GM20431 (cell line): ENCODE data around the gene HOXC5.

Source experiments
- in situ Hi-C: fragments of 300-500 bp; cut with MseI, MboI; formaldehyde crosslinking; loops from one replicate; pipeline ENCODE4 v1.15.0; 2020; ENCODE audit warnings: low sequenced_read_pairs; ENCODE audit not compliant: unreplicated experiment

HOXC5 gene

DNA sequence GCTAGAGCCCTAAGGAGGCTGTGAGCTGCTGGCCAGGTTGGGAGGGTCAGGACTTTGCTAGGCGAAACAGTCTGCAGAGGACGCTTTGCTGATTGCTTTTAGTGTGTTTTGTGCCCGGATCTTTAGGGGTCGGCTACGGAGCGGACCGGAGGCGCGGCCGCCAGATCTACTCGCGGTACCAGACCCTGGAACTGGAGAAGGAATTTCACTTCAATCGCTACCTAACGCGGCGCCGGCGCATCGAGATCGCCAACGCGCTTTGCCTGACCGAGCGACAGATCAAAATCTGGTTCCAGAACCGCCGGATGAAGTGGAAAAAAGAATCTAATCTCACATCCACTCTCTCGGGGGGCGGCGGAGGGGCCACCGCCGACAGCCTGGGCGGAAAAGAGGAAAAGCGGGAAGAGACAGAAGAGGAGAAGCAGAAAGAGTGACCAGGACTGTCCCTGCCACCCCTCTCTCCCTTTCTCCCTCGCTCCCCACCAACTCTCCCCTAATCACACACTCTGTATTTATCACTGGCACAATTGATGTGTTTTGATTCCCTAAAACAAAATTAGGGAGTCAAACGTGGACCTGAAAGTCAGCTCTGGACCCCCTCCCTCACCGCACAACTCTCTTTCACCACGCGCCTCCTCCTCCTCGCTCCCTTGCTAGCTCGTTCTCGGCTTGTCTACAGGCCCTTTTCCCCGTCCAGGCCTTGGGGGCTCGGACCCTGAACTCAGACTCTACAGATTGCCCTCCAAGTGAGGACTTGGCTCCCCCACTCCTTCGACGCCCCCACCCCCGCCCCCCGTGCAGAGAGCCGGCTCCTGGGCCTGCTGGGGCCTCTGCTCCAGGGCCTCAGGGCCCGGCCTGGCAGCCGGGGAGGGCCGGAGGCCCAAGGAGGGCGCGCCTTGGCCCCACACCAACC lies 3.1 kb upstream of the HOXC5 start:
- in situ Hi-C loops: loop anchor here (10.0 kb wide), 1 partner anchor 165 kb away; no protein-coding TSS in a partner anchor

DNA sequence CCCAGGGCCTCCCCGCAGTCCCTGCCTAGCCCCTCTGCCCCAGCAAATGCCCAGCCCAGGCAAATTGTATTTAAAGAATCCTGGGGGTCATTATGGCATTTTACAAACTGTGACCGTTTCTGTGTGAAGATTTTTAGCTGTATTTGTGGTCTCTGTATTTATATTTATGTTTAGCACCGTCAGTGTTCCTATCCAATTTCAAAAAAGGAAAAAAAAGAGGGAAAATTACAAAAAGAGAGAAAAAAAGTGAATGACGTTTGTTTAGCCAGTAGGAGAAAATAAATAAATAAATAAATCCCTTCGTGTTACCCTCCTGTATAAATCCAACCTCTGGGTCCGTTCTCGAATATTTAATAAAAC lies 2.4 kb upstream of the HOXC5 start:
- in situ Hi-C loops: loop anchor here (10.0 kb wide), 1 partner anchor 164 kb away; no protein-coding TSS in a partner anchor

DNA sequence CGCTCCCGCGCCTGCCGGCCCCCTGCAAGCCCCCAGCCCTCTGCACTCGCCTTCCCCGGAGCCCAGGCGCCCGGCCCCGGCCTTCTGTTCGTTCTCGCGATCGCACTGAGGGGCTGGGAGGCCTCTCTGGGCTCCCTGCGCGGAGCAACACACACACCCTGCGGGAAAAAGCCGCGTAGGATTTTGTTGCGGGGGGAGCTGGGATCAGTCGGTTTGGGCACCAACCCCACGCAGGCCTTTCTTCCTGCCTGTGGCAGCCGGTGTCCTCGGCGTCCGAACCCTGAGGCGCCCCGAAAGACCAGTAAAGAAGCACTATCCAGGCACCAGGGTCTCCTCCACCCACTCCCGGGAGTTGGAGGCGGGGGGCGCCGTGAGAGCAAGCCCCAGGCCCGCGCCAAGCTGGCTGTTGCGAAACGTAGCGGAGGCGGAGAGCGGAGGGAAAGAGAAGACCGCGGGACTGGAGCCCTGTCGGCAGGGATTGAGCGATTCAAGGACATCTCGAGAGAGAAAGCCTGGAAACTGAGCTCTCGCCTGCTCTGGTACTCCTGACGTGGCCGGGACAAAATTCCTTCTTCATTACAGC lies 1.9 kb upstream of the HOXC5 start:
- in situ Hi-C loops: loop anchor here (10.0 kb wide), 1 partner anchor 164 kb away; no protein-coding TSS in a partner anchor

DNA sequence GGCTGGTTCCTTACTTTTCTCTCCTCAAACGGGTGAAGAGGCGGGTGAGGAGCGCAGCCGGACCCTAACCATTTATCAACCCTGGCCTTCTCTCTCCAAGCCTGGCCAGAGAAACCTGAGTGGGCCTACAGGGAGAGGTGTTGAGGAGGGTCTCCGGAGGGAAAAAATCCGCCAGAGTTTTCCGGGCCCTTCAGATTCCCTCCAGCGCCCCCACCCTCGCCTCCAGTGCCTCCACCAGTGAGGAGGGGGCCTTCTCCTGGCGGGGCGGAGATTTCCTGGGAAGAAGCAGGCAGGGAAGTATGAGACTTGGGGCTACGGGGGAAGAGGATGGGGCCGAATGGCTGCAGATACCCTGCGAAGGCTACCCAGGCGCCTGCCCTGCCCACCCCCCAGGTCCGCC lies 1.4 kb upstream of the HOXC5 start:
- in situ Hi-C loops: loop anchor here (10.0 kb wide), 1 partner anchor 163 kb away; no protein-coding TSS in a partner anchor

DNA sequence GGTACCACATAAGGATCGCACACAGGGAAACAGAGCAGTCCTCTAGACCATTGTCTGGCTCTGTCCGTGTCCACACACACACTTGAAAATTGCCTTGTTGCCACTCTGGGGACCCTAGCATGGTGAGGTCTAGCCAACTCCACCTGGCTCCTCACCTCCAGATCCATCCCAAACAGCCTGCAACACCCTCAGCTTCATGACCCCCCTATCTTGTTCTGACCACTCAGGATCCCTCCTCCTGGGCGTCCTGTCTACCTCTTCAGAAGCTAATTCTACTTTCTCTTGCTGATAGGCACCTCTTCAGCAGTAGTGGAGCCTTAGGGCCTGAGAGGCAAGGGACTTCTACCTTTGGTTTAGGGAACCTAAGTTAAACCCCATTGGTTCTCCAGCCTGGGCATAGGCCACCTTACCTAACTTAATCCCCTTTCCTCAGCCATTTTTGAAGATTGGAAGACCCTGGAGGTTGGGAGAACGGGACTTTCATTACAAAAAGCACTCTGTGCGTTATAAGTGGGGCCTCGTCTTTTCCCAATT lies 697 bp upstream of the HOXC5 start:
- in situ Hi-C loops: loop anchor here (10.0 kb wide), 1 partner anchor 163 kb away; no protein-coding TSS in a partner anchor

DNA sequence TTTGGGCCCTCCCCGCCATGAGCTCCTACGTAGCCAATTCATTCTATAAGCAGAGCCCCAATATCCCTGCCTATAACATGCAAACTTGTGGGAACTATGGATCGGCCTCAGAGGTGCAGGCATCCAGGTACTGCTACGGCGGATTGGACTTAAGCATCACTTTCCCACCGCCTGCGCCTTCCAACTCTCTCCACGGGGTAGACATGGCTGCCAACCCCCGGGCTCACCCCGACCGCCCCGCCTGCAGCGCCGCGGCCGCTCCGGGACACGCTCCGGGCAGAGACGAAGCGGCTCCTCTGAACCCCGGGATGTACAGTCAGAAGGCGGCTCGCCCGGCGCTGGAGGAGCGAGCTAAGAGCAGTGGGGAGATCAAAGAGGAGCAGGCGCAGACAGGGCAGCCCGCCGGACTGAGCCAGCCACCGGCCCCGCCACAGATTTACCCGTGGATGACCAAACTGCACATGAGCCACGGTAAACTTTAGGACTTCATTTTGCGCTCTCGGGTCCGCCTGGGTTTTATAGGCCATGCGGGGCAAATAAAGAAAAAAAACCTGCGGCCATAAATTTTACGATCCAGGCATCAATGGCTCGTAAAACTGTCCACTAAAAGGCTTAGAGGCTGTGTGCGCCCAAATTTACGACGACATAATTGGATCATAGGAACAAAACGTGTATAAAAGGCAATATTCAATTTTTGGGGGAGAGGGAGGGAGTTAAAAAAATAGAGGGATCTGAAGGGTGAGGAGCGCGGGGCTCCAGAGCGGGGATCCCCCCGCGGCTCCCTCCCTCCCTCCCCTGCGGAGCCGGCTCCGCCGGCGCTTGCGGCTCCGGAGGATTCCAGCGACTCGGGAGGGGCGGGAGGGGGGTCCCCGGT lies 493 bp downstream of the HOXC5 start:
- in situ Hi-C loops: loop anchor here (10.0 kb wide), 1 partner anchor 161 kb away; no protein-coding TSS in a partner anchor

DNA sequence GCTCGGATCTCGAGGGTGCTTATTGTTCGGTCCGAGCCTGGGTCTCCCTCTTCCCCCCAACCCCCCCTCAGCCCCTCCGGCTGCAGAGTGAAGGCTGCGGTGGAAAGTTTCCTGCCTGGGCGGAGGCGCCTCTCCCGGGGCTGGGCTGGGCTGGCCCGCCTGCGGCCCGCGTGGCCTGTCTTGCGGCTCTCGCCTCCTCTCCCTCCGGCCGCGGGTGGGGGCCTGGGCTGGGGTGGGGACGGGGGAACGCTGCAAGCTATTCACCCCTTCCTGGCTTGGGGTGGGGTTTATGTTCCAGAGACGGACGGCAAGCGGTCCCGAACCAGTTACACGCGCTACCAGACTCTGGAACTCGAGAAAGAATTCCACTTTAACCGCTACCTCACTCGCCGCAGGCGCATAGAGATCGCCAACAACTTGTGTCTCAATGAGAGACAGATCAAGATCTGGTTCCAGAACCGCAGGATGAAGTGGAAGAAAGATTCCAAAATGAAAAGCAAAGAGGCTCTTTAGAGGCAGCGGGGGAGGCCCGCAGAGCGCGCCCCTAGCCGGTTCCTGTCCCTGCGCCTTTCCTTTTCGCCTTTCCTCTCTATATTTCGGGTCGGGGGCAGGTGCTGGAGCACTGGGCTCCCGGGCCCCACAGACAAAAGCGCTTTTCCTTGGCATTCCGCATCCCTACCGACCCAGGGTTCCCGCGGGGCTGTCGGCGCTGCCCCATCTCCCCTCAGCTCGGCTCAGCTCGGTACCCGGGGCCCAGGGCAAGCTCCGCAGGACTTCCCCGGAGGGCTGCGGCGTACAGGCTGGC lies 1.3 kb downstream of the HOXC5 start:
- in situ Hi-C loops: loop anchor here (10.0 kb wide), 1 partner anchor 161 kb away; no protein-coding TSS in a partner anchor

DNA sequence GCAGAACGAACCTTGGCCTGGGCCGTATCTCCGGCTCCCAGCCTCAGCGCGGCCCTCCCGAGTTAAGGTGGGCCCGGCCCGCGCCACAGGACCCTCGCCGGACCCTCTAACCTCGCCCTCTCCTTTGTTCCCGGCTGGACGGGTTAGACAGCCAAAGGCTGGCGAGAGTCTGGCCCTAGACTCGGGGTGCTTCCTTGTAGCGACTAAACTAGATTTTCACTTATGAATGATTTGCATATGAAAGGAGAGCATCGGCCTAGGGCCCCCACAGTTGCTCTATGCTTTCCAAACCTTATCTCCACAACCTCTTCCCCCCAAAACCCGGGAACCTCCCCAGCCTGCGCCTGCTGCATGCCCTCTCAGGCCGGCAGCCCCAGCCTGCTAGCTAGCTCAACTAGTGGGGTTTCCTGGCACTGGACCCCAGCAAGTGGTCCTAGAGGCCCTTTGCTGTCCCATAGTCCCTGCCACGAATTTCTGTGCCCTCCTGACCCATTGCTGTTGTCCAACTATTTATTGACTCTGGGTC lies 2.0 kb downstream of the HOXC5 start:
- in situ Hi-C loops: loop anchor here (10.0 kb wide), 1 partner anchor 160 kb away; no protein-coding TSS in a partner anchor

DNA sequence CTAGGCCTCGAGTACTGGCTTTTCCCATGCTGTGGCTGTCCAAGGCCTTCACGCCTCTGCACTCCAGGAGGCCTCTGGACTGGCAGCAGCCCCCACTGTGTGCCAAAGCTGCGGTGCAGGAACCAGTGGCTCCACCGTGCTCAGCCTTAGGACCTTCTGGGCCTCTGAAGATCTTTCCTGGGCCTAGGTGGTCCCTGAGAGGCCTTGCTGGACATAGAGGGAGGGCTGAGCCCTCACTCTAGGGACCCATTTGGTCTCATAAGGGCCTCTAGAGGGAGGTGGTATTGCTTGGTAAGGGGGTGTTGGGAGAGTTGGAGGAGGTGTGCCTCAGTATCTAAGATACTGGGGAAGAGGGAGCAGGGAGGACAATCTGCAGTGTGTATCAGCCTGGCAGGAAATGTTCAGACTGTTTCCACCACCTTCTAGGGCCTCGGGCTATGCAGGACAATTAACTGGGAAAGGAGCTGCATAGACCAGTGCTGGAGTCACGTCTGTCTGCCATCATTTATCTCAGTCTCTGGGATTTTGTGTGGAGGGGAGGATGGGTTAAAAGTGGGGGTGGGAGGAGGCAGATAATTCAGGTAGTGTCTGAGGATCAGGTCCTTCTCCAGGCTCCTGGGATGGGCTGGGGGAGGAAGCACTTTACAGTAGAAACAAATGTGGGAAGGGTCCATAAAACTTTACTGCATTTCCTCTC lies 2.9 kb downstream of the HOXC5 start:
- in situ Hi-C loops: loop anchor here (10.0 kb wide), 1 partner anchor 159 kb away; no protein-coding TSS in a partner anchor

DNA sequence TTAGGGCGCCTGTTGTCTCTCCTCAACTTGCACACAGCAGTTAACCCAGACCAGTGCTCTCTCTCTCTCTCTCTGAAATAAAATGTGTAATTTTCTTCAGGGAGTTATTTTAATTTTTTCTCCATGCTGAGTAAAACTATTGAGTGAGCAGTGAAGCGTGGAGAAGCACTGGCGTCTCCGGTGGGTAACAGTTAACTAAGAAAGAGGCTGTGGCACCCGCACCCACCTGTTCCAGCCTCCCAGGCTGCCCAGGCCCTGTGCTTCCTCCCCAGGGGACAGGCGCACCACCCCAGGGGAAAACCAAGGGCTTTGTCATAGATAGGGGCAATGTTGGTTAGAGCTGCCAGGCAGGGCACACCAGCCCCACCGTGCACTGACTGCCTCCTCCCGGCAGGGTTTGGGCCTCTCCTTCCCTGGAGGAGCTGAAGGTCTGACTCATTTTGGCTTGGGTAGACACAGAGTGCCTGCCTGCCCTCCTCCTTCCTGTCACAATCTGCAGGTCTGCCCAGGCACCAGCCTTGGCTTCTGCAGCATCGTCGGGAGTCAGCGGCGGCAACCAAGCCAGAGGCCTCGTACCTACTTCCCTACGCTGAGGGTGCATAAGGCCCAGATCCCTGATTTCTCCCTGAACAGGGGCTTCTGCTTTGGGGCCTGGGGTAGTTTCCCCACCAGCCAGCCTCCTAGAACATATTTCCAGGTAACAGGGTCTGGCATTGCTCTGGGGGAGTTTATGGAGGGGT lies 3.9 kb downstream of the HOXC5 start:
- in situ Hi-C loops: loop anchor here (10.0 kb wide), 1 partner anchor 158 kb away; no protein-coding TSS in a partner anchor

DNA sequence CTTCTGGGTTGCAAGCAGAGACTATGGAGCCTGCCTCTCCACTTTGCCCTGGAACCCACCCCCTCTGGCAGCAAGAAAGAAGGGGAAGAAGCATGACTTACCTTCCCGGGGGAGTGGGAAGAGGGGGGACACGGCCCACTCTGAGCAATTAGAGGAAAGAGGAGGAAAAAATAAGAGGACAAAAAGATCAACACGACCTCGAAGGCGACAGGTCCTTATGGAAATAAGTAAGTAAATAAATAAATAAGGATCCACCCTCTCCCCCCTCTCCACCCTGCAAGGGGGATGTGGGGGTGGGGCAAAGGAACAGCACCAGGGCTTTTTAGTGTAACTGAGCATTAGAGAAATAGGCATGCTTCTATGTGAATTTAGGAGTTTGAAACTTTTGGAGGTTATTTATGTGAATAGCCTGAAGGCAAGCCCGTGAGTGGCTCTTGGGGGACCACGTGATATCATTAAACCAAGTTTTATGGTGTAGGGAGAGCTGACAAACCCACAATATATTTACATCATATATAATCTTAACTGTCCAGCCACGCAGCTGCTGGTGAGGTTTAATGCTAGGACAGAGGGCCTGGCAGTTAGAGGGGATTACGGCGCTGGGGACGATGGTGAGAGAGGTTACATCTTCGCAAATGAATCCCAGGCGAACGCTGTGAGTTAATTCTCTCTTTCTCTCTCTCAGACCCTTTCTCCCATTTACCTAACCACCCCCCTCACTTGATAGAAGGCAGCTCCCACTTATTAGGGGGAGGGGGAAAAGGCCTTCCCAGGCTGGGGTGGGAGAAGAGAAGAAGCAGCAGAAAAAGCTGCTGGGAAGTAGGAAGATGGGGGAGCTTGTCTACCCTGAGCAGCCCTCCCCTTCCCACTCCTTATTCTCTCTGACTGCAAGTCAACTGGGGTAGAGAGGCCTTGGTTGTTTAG lies 4.8 kb downstream of the HOXC5 start:
- in situ Hi-C loops: loop anchor here (10.0 kb wide), 1 partner anchor 157 kb away; no protein-coding TSS in a partner anchor

DNA sequence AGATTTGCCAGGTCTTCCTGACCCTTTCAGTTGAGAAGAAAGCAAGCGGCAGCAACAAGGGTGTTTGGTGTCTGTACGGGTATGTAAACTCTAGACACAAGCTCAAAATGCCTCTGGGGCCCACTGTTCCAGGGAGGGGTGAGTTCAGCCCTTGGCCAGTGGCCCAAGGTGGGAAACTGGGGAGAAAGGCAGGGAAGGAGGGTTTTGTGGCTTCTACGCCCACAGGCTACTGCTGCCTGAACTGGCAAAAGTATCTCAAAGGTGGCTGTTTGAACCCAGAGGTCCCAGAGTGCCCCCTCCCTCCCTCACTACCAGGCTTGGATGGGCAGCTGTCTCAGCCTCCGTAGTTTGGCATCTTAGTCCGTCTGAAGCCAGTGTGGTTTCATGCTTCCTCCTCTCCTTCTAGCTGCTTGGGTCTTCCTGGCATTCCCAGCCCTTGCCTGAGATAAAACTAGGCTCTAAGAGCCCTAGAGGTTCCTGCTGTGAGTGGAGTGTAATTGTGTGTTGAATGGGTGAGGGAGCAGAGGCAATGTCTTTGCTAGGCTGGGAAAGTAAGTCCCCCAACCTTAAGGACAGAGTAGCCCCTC lies 5.5 kb downstream of the HOXC5 start:
- in situ Hi-C loops: loop anchor here (10.0 kb wide), 1 partner anchor 156 kb away; no protein-coding TSS in a partner anchor

DNA sequence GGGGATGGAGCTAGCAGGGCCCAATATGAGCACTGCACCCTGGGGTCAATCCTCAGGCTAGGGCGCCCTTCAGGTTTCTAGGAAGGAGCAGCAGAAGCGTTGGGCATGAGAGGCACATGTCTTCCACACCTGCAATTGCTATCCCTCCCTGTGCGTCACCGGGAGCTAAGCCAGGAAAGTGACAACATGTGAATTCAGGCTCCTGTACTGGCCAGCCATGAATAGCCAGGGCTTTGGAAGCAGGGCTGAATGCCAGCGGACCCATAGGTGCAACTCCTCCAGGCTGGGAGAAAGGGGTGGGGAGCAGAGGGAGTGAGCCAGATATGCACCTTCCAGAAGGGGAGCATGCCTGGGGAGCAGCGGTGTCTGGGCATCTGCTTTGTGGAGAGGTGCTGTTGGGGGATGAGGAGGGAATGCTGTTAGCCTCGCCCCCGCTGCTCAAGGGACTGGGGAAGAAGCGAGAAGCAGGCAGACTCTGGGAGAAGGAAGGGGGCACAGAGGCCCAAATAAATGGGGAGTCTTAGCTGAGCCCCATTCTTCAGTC lies 6.1 kb downstream of the HOXC5 start:
- in situ Hi-C loops: loop anchor here (10.0 kb wide), 1 partner anchor 156 kb away; no protein-coding TSS in a partner anchor

DNA sequence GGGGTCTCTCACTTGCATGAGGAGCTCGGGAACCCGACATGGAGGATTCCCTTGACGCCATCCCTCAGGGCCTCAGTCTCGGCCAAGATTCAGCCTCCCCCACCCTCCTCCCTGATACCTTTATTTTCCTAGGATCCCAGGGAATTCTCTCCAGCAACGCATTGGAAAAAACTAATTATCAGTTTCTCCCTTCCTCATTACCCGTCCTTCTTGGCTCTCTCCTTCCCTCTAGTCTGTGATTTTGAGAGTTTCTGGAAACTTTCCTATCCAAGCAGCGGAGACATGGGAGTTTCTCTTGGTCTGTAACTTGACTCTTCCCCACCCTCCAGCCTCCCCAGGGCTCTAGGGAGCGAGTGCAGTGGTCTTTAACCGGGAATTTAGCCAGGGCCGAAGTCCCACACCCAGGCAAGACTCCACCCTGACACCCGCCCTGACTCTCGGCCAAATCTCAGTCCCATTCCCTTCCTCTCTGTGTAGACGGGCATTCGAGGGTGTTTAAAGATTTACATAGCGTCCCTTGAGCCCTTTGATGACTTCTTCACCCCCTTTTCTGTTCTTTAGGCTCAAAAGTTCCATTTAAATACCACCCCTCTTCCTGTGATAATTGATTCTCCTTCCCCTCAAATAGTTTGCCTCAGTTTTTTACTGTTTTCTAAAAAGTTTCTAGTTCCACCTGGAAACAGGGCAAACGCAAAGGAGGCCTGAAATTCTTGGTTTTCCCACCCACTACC lies 6.7 kb downstream of the HOXC5 start:
- in situ Hi-C loops: loop anchor here (10.0 kb wide), 1 partner anchor 155 kb away; no protein-coding TSS in a partner anchor

DNA sequence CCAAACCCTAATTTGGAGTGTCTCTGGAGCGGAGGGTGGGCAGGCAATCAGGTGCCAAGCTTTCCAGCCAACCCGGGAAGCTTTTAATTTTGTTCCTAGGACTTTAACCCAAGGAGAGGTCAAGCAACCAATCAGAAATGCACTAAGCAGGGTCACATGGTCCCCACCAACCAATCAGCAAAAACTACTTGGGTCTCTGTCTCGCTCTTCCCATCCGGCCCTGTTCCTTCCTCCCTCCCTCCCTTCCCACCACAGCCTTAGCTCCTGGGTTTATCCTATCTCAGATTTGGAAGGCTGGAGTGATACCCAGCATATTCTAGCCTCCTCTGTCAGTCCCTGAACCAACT lies 7.3 kb downstream of the HOXC5 start:
- in situ Hi-C loops: no loop called here
